Endodermal cell (in vitro differentiated cells): ENCODE results near the gene GRHL3. TPM values are rescaled to one million over a fixed set of nuclear protein-coding genes. Genes with fewer than 3 reads are reported as not detected.

Experiments
- DNase-seq: peaks from one replicate; pipeline ENCODE4 v3.0.0-alpha.2; 2017
- H3K27ac ChIP-seq: 2 replicates; pipeline ENCODE4 v1.5.1; 2013; ENCODE audit warnings: mild to moderate bottlenecking, low read depth, low read length, moderate library complexity
- H3K27me3 ChIP-seq: 2 replicates; pipeline ENCODE4 v1.6.1; 2013; ENCODE audit warnings: mild to moderate bottlenecking, low read length, moderate library complexity; ENCODE audit not compliant: insufficient read depth, control insufficient read depth, poor library complexity, severe bottlenecking
- H3K36me3 ChIP-seq: 2 replicates; pipeline ENCODE4 v1.7.0; 2013; ENCODE audit warnings: mild to moderate bottlenecking, low read length, moderate library complexity; ENCODE audit not compliant: control insufficient read depth, insufficient read depth
- H3K4me1 ChIP-seq: one replicate; pipeline ENCODE4 v1.7.0; 2013; ENCODE audit warnings: low read length; ENCODE audit not compliant: control insufficient read depth, insufficient read depth
- H3K4me3 ChIP-seq: 2 replicates; pipeline ENCODE4 v1.5.1; 2013; ENCODE audit warnings: mild to moderate bottlenecking, low read length, moderate library complexity
- H3K9ac ChIP-seq: 2 replicates; pipeline ENCODE4 v1.6.1; 2013; ENCODE audit warnings: mild to moderate bottlenecking, low read length, moderate library complexity; ENCODE audit not compliant: poor library complexity, severe bottlenecking; ENCODE audit errors: extremely low read depth
- H3K9me3 ChIP-seq: 2 replicates; pipeline ENCODE4 v1.6.1; 2013; ENCODE audit warnings: mild to moderate bottlenecking, low read length, moderate library complexity; ENCODE audit not compliant: control insufficient read depth
- H3K27ac Mint-ChIP-seq: 2 replicates; pipeline ENCODE4 v1.8.0; 2020; ENCODE audit warnings: mixed read lengths
- H3K27me3 Mint-ChIP-seq: 2 replicates; pipeline ENCODE4 v1.8.0; 2021; ENCODE audit warnings: mild to moderate bottlenecking, mixed read lengths; ENCODE audit not compliant: insufficient read depth
- H3K36me3 Mint-ChIP-seq: 2 replicates; pipeline ENCODE4 v1.8.0; 2020; ENCODE audit warnings: low read depth, mixed read lengths
- H3K4me1 Mint-ChIP-seq: 2 replicates; pipeline ENCODE4 v1.8.0; 2020; ENCODE audit warnings: mixed read lengths
- H3K4me3 Mint-ChIP-seq: 2 replicates; pipeline ENCODE4 v1.8.0; 2020; ENCODE audit warnings: mild to moderate bottlenecking, moderate library complexity, mixed read lengths
- H3K9me3 Mint-ChIP-seq: 2 replicates; pipeline ENCODE4 v1.8.0; 2020; ENCODE audit warnings: mild to moderate bottlenecking, mixed read lengths
- CTCF ChIP-seq: fragments of 200-600 bp; sonication (generic); conservative IDR thresholded peaks from 2 replicates; pipeline ENCODE4 v1.5.0; 2021; ENCODE audit warnings: antibody characterized with exemption, mild to moderate bottlenecking
- WGBS, 2 experiments: methylation state at CpG; one replicate each; pipeline versions ENCODE4 v1.1.5 to v1.1.7; 2013; ENCODE audit warnings: missing lambda C conversion rate in 2 of 2, mixed read lengths in 1 of 2; ENCODE audit not compliant: insufficient coverage in 1 of 2, insufficient read length in 1 of 2; 5-methylcytosine and 5-hydroxymethylcytosine counted together
- total RNA-seq, 2 donors: library from RNA; stranded (reverse); fragmentation: NEBNext Ultra II Directional in 1 of 2; extraction: Animal tissue kit (Norgen Biotek cat#: 25700) in 1 of 2; gene quantifications; 2 replicates in 1 of 2; 3 replicates in 1 of 2; pipeline ENCODE4 v1.2.1, GENCODE V29; 2021

GRHL3 gene
- total RNA-seq, 2 donors from 2014 or later = 1.8 to 2.5 TPM

DNA sequence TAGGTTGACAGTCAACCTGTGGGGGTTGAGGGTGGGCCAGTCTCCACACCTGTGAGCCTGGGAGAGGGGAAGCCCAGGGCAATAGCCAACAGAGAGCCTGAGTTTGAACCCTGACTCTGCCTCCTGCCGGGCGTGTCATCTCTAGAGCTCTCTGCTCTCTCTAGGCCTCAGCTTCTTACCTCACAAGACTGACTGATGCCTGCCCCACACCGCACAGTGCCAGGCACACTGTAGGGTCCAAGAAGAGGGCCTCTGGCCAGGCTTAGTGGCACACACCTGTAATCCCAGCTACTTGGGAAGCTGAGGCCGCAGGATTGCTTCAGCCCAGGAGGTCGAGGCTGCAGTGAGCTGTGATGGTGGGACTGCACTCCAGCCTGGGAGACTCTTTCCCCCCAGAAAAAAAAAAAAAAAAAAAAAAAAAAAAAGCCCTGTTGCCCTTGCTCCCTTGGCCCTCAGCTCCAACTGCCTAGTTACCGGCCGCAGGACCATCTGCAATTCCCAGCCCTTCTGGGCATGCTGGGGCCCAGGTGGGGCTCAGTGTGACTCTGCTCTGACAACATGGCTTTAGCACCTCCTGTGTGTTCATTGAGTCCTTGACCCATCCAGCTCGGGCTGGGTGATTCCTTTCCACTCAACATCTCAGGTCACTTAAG, 25.1 kb downstream of the GRHL3 start:
- Histone ChIP-seq H3K36me3 (no peaks in the 10 kb centered on the region), H3K4me1 (no peaks in the 10 kb centered on the region), H3K9ac (no peak overlapping the region), H3K27ac (no peak overlapping the region), H3K27me3 (no peaks in the 10 kb centered on the region), H3K9me3 (no peaks in the 10 kb centered on the region), H3K4me3 (no peak overlapping the region)
- DNase-seq = no peak
- H3K4me1 Mint-ChIP-seq = peaks cover 20% of the 10 kb centered on the region
- no peaks in the 10 kb centered on the region for H3K9me3 Mint-ChIP-seq
- no peak overlapping the region for H3K27ac Mint-ChIP-seq
- 87 to 92% methylated on average over 4 to 8 of the region's 8 CpGs for WGBS, 2 experiments
- peaks cover 2% of the 10 kb centered on the region for H3K27me3 Mint-ChIP-seq
- TF ChIP-seq CTCF = no peak
- H3K4me3 Mint-ChIP-seq = no peak overlapping the region
- no peaks in the 10 kb centered on the region for H3K36me3 Mint-ChIP-seq

DNA sequence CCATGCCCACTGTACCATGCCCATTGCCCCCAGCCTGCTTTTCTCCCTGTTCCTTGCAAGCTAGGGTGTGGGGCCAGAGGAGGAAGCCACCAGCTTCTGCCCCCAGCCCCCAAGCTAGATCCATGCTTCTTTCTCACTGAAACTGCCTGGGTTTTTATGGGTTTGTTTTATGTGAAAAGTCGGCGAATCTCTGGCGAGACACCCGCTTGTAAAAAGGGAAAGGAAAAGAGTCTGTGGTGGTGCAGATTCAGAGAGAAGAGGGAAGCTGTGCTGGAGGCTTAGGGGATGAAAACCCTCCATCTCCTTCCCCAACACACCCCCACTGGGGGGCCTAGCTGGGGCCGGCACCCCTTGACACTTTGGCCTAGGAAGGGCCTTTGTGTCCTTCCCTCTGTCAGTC, 26.2 kb downstream of the GRHL3 start:
- Histone ChIP-seq H3K4me1 (no peaks in the 10 kb centered on the region), H3K9ac (no peak overlapping the region), H3K9me3 (no peaks in the 10 kb centered on the region), H3K27ac (no peak overlapping the region), H3K27me3 (no peaks in the 10 kb centered on the region), H3K36me3 (no peaks in the 10 kb centered on the region), H3K4me3 (no peak overlapping the region)
- Mint-ChIP-seq H3K4me3 (no peak overlapping the region), H3K27me3 (no peaks in the 10 kb centered on the region), H3K9me3 (no peaks in the 10 kb centered on the region), H3K4me1 (peaks cover 22% of the 10 kb centered on the region), H3K36me3 (no peaks in the 10 kb centered on the region), H3K27ac (no peak overlapping the region)
- no peak for TF ChIP-seq CTCF
- no peak for DNase-seq
- 84% methylated on average over 5 of the region's 5 CpGs; no CpG with 5 or more reads in 1 of the 2 experiments for WGBS, 2 experiments

DNA sequence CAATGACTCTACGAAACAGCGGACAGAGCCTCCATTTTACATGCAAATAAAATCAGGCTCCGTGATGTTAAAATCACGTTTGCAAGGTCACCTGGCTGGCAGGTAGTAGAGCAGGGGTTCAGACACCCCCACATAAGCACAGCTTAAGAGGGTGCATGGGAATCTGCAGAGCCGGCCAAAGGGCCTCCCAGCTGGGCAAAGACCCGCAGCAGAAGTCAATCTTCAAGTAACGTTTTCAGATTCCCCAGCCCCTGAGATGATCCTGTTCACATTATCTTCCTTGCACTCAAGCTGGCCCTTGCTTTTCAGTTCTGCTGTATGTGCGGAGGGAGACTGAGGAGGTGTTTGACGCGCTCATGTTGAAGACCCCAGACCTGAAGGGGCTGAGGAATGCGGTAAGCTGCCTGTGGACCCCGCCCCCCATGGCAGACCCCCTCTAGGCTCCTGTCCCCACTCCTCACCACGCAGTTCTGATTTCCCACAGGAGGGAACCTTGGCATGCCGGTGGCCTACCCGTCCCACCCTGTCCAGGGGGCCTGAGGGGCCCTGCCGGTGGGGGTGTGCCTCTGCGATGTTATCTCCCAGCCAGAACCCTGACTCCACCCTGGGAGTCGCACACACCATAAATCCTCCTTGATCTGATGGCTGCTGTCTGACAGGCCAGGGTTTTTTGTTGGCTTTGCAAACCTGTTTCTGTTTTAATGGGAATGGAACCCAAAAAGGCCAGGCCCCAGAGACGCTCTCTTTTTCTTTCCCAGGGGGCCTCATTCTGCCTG, 28.2 kb downstream of the GRHL3 start:
- Mint-ChIP-seq H3K9me3 (no peaks in the 10 kb centered on the region), H3K4me1 (peaks cover 15% of the 10 kb centered on the region), H3K36me3 (no peaks in the 10 kb centered on the region), H3K27ac (no peak overlapping the region), H3K4me3 (no peak overlapping the region), H3K27me3 (no peaks in the 10 kb centered on the region)
- no peak overlapping the region for H3K27ac ChIP-seq
- H3K9ac ChIP-seq = no peak overlapping the region
- no peaks in the 10 kb centered on the region for H3K9me3 ChIP-seq
- no peak for DNase-seq
- TF ChIP-seq CTCF = no peak
- WGBS, 2 experiments = 87 to 92% methylated on average over 7 to 19 of the region's 19 CpGs
- H3K4me3 ChIP-seq = no peak overlapping the region
- no peaks in the 10 kb centered on the region for H3K4me1 ChIP-seq
- H3K36me3 ChIP-seq = no peaks in the 10 kb centered on the region
- no peaks in the 10 kb centered on the region for H3K27me3 ChIP-seq
